ENCODE data around the gene BCKDHA.
"Not testable (repeated sequence)": the region's sequence is repeated elsewhere in the genome, so short reads cannot be mapped to it uniquely, and the experiment has no call there.

DNA sequence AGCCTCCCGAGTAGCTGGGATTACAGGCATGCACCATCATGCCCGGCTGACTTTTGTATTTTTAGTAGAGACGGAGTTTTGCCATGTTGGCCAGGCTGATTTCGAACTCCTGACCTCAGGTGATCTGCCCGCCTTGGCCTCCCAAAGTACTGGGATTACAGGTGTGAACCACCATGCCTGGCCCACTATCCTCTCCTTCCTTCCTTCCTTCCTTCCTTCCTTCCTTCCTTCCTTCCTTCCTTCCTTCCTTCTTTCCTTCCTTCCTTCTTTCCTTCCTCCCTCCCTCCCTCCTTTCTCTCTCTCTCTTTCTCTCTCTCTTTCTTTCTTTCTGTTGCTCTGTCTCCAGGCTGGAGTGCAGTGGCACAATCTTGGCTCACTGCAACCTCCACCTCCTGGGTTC is 26.5 kb upstream of the BCKDHA start:
- TF ChIP-seq, protein P1, sequence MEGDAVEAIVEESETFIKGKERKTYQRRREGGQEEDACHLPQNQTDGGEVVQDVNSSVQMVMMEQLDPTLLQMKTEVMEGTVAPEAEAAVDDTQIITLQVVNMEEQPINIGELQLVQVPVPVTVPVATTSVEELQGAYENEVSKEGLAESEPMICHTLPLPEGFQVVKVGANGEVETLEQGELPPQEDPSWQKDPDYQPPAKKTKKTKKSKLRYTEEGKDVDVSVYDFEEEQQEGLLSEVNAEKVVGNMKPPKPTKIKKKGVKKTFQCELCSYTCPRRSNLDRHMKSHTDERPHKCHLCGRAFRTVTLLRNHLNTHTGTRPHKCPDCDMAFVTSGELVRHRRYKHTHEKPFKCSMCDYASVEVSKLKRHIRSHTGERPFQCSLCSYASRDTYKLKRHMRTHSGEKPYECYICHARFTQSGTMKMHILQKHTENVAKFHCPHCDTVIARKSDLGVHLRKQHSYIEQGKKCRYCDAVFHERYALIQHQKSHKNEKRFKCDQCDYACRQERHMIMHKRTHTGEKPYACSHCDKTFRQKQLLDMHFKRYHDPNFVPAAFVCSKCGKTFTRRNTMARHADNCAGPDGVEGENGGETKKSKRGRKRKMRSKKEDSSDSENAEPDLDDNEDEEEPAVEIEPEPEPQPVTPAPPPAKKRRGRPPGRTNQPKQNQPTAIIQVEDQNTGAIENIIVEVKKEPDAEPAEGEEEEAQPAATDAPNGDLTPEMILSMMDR (IDR thresholded peaks at IDR 0.05; ENCODE audit: low read length), result not testable (repeated sequence)
- not testable (repeated sequence) for TF ChIP-seq EZH2 (optimal IDR thresholded peaks at IDR 0.05; ENCODE audit: low read depth, low read length); EZH2phosphoT487 (IDR thresholded peaks at IDR 0.05; ENCODE audit: low read length)

Measured in MM.1S (cell line).